ENCODE data around the gene C4orf50.

The C4orf50 gene

GRCh38 chr4:5943561-5943960 lies 74.7 kb downstream of the C4orf50 start:
- DNase-seq (ENCODE audit: low spot score), result no peak

GRCh38 chr4:5942947-5943346 lies 75.3 kb downstream of the C4orf50 start:
- DNase-seq (ENCODE audit: low spot score), result no peak

GRCh38 chr4:5941601-5942000 lies 76.6 kb downstream of the C4orf50 start:
- no peak for DNase-seq (ENCODE audit: low spot score)

GRCh38 chr4:5940470-5941203 lies 77.6 kb downstream of the C4orf50 start:
- DNase-seq (ENCODE audit: low spot score), result no peak

- no peak for DNase-seq (ENCODE audit: low spot score)
These were observed 84.0 kb downstream of the C4orf50 start for GRCh38 chr4:5933996-5934831.

GRCh38 chr4:5933116-5933515 lies 85.1 kb downstream of the C4orf50 start:
- DNase-seq (ENCODE audit: low spot score), result no peak

- no peak for DNase-seq (ENCODE audit: low spot score)
These were observed 86.1 kb downstream of the C4orf50 start for GRCh38 chr4:5932035-5932568.

- DNase-seq (ENCODE audit: low spot score), result no peak
These were observed 86.7 kb downstream of the C4orf50 start for GRCh38 chr4:5931526-5931925.

- DNase-seq (ENCODE audit: low spot score), result no peak
These were observed 87.4 kb downstream of the C4orf50 start for GRCh38 chr4:5930876-5931275.

- no peak for DNase-seq (ENCODE audit: low spot score)
These were observed 87.8 kb downstream of the C4orf50 start for GRCh38 chr4:5930456-5930855.

GRCh38 chr4:5928844-5929420 lies 89.3 kb downstream of the C4orf50 start:
- DNase-seq (ENCODE audit: low spot score), result no peak

- no peak for DNase-seq (ENCODE audit: low spot score)
These were observed 90.0 kb downstream of the C4orf50 start for GRCh38 chr4:5928274-5928673.

GRCh38 chr4:5927747-5928146 lies 90.5 kb downstream of the C4orf50 start:
- DNase-seq (ENCODE audit: low spot score), result no peak

- no peak for DNase-seq (ENCODE audit: low spot score)
These were observed 91.1 kb downstream of the C4orf50 start for GRCh38 chr4:5927116-5927515.

GRCh38 chr4:5926598-5926997 lies 91.6 kb downstream of the C4orf50 start:
- no peak for DNase-seq (ENCODE audit: low spot score)

- DNase-seq (ENCODE audit: low spot score), result no peak
These were observed 92.6 kb downstream of the C4orf50 start for GRCh38 chr4:5925419-5926200.

GRCh38 chr4:5924461-5925125 lies 93.6 kb downstream of the C4orf50 start:
- no peak for DNase-seq (ENCODE audit: low spot score)

- DNase-seq (ENCODE audit: low spot score), result no peak
These were observed 94.9 kb downstream of the C4orf50 start for GRCh38 chr4:5923376-5923775.

- DNase-seq (ENCODE audit: low spot score), result no peak
These were observed 95.7 kb downstream of the C4orf50 start for GRCh38 chr4:5922556-5922955.

- no peak for DNase-seq (ENCODE audit: low spot score)
These were observed 96.2 kb downstream of the C4orf50 start for GRCh38 chr4:5921981-5922380.
